DMS53 treated with DMSO at 0.1 percent for 48 hours (cell line): ENCODE data around the gene MT3.

ENCODE experiments used
- DNase-seq: peaks from one replicate; lab custom pipeline; 2025; ENCODE audit not compliant: unreplicated experiment; lab: John Stamatoyannopoulos, UW

The MT3 gene

GRCh38 chr16:56628486-56629350 lies 39.4 kb downstream of the MT3 start:
- no peak for DNase-seq

GRCh38 chr16:56629531-56629930 lies 40.2 kb downstream of the MT3 start:
- DNase-seq, result no peak

DNA sequence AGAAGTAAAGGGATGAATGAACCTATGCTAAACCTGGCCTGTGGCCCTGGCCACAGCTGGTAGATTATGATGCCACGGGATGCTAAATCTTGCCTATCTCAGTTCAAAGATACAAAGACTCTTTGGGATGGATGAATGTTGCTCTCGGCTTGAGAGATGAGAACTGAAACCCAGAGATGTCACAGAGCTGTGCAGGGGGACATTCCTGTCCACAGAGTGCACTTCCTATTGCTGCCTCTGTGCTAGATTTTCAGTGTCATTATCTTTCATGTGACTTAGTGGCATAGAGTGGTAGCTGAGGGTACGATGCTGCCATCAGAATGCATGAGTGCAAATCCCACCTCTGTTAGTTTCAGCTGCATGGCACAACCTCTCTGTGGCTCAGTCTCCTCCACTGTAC lies 40.8 kb downstream of the MT3 start:
- no peak for DNase-seq

GRCh38 chr16:56631197-56631596 lies 41.9 kb downstream of the MT3 start:
- DNase-seq, result no peak

DNA sequence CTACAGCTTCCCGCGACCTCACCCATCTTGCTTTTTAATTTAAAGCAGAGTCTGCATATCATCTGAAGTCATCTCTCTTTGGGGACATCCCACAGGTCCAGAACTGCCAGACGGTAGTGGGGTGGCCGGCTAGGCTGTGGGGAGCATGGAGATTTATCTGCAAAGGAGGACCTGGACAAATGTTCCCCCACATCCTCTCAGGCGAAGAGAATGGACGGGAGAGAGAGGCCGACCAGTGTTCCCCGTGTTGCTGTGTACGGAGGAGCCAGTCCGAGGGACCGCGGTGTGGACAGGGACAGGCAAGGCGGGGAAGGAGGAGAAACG lies 42.5 kb downstream of the MT3 start:
- DNase-seq, result peak; percentile 12

DNA sequence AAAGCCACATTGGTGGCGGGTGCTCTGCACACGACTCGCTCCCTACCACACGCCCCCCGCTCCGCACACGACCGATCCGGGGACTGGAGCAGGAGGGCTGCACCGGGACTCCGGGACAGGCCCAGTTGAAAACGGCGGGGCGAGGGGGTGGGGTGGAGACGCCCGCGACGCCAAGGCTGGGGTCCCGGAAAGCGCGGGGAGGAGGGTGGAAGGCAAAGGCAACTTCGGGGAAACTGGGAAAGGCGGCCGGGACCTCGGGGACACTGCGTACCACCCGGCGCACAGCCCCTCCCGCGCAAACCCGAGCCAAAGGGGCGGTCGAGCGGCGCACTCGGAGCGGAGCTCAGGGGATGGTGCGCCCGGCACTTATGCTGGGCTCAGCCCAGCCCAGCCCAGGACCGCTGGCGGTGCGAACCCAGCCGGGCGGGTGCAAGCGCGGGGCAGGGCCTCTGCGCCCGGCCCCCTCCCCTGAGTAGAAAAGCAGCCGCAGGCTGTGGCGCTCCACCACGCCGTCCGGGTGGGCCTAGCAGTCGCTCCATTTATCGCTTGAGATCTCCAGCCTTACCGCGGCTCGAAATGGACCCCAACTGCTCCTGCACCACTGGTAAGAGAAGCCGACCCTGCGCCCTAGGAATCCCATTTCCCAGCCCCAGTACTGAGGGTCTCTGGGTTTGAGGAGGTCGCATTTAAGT lies 43.0 kb downstream of the MT3 start, which contains the start of gene MT1M:
Gene MT1M (plus strand): TSS at position 504 of the 692 bp plus-strand sequence. CDS start 73 bp downstream, at position 577.
- peak; percentile 16 for DNase-seq

- DNase-seq, result no peak
Measured at GRCh38 chr16:56632848-56633365, 43.6 kb downstream of the MT3 start.

DNA sequence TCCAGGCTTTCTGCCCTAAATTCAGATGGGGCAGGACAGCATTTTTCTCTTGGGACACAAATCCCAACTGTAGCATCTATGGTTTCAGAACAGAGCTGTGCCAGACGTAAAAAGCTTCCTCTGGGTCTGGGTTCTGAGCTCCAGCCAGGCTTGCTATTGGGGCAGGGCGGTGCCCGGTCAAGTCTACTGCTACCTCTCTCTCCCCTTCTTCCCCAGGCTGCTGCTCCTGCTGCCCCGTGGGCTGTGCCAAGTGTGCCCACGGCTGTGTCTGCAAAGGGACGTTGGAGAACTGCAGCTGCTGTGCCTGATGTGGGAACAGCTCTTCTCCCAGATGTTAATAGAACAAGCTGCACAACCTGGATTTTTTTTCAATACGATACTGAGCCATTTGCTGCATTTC lies 44.2 kb downstream of the MT3 start:
- no peak for DNase-seq

- no peak for DNase-seq
Measured at GRCh38 chr16:56634715-56635440, 45.5 kb downstream of the MT3 start.

DNA sequence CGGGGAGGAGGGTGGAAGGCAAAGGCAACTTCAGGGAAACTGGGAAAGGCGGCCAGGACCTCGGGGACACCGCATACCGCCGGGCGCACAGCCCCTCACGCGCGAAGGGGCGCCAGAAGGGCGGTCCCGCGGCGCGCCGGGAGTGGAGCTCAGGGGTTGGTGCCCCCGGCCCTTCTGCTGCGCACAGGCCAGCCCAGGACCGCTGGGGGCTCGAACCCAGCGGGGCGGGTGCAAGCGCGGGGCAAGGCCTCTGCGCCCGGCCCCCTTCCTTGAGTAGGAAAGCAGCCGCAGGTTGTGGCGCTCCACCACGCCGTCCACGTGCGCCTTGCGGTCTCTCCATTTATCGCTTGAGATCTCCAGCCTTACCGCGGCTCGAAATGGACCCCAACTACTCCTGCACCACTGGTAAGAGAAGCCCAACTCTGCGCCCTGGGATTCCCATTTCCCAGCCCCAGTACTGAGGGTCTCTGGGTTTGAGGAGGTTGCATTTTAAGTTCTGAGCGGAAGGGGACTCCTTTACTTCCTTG lies 46.2 kb downstream of the MT3 start:
- DNase-seq, result no peak

DNA sequence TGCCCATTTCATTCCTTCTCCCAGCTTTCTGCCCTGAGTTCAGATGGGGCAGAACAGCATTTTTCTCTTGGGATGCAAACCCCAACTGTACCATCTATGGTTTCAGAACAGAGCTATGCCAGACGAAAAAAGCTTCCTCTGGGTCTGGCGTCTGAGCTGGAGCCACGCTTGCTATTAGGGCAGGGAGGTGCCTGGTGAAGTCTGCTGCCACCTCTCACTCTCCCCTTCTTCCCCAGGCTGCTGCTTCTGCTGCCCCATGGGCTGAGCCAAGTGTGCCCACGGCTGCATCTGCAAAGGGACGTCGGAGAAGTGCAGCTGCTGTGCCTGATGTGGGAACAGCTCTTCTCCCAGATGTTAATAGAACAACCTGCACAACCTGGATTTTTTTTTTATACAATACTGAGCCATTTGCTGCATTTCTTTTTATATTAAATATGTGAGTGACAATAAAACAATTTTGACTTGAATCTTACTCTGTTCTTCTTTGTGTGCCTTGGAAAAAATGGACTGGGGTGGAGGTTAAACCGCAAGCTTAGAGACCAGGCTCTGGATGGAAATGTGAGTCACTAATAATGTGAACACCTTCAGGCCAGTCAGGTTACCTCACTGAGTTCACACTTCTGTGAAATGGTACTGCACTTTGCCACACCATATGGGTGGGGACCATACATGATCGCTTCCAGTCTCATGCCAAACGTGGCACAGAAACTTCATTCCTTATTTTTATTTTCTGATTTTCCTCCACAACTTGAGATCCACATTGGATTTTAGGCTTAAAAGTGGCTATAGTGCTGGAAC lies 47.5 kb downstream of the MT3 start:
- no peak for DNase-seq

- DNase-seq, result peak; percentile 53
Measured at GRCh38 chr16:56637814-56638750, 48.8 kb downstream of the MT3 start, which contains the start of gene MT1A. Gene MT1A, plus strand, starts transcription at chr16:56638666. Its CDS starts 73 bp downstream, at chr16:56638739.

GRCh38 chr16:56639045-56639444 lies 49.7 kb downstream of the MT3 start:
- no peak for DNase-seq

DNA sequence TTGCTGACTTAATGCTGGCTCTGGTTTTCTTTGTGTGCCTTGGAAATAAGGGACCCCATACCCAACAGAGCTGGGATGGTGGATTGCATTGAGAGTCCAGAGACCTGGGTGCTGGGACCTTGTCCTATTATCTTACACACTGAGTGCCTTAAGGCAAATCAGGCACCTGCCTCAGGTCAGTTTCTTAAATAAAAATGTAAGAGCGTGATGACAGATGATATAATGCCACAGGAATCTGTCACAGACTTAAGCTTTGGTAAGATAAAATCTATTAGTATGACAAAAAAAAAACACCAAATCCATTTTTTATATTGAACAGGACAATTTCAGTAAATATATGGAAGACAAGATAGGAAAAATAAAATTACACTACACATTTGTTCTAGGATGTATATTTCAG lies 50.7 kb downstream of the MT3 start:
- no peak for DNase-seq
